HepG2 (cell line): Measurements from ENCODE around the gene NREP. TPM values are rescaled to one million over a fixed set of nuclear protein-coding genes. Genes with fewer than 3 reads are reported as not detected.

Source experiments
- ATAC-seq: fragments of 200-7000 bp; cut with Tn5 transposase; 3 replicates; pipeline ENCODE4 v1.9.1; 2020; ENCODE audit warnings: mild to moderate bottlenecking, moderate library complexity
- BruUV-seq: library from RNA; stranded (reverse); fragments of 400-500 nt; replicated peaks from 2 replicates; lab custom pipeline; 2021; lab: Mats Ljungman, UMichigan
- CTCF ChIA-PET: fragments of 300-600 bp; formaldehyde crosslinking; extraction: SDS; loops from one replicate; lab custom pipeline; 2021; ENCODE audit warnings: low total read pairs, inconsistent platforms, low intra/inter-chr PET ratio; lab: Yijun Ruan, JAX
- POLR2A ChIA-PET: fragments of 350-600 bp; sonication (Branson Sonifier 250); formaldehyde crosslinking; loops from one replicate; lab custom pipeline; 2020; ENCODE audit warnings: antibody characterized with exemption, inconsistent platforms; lab: Yijun Ruan, JAX
- DNase-seq: peaks from one replicate; pipeline ENCODE4 v3.0.0-alpha.2; 2015; ENCODE audit warnings: low spot score
- FAIRE-seq: peaks from 3 replicates; lab custom pipeline; 2011; peaks lifted over from hg19 to GRCh38; lab: Jason Lieb, UNC
- H2AFZ ChIP-seq: one replicate; pipeline ENCODE4 v1.6.1; 2011; ENCODE audit warnings: low read length, inconsistent platforms
- H3K27ac ChIP-seq: fragments of 300-600 bp; 3 replicates; pipeline ENCODE4 v1.8.0; 2011; ENCODE audit warnings: mixed run types, mild to moderate bottlenecking, mixed read lengths, low read length, inconsistent platforms; ENCODE audit not compliant: insufficient read depth; ENCODE audit errors: extremely low read length
- H3K27me3 ChIP-seq, 2 experiments: fragments of 200-600 bp in 1 of 2; 2 replicates in 1 of 2; 3 replicates in 1 of 2; pipeline versions ENCODE4 v1.6.0 to v1.8.0; 2011; ENCODE audit warnings: low read length in 2 of 2, mild to moderate bottlenecking in 2 of 2, moderate library complexity in 2 of 2, inconsistent platforms in 1 of 2; ENCODE audit not compliant: insufficient read depth in 2 of 2, control insufficient read depth in 1 of 2
- H3K36me3 ChIP-seq, 2 experiments: fragments of 200-600 bp in 1 of 2; replicated peaks in 1 of 2; 2 replicates in 1 of 2; 3 replicates in 1 of 2; pipeline versions ENCODE4 v1.5.1 to v1.8.0; 2011; ENCODE audit warnings: low read length in 2 of 2, inconsistent platforms in 1 of 2; ENCODE audit not compliant: insufficient read depth in 2 of 2, control insufficient read depth in 1 of 2
- H3K4me1 ChIP-seq: 2 replicates; pipeline ENCODE4 v1.5.1; 2012; ENCODE audit warnings: low read length, inconsistent platforms; ENCODE audit not compliant: insufficient read depth
- H3K4me2 ChIP-seq: 2 replicates; pipeline ENCODE4 v1.6.0; 2011; ENCODE audit warnings: low read depth, low read length, inconsistent platforms
- H3K4me3 ChIP-seq, 3 experiments: fragments of 200-600 bp in 1 of 3; sonication (generic), shearing (Covaris generic) in 1 of 3; replicated peaks in 1 of 3; 2 replicates each; pipeline ENCODE4 v1.5.1; 2011 to 2016; ENCODE audit warnings: low read length in 3 of 3, inconsistent platforms in 2 of 3, low read depth in 2 of 3, mild to moderate bottlenecking in 2 of 3, control low read depth in 1 of 3, mixed read lengths in 1 of 3; ENCODE audit not compliant: insufficient read depth in 1 of 3
- H3K79me2 ChIP-seq: one replicate; pipeline ENCODE4 v1.6.1; 2011; ENCODE audit warnings: low read length, inconsistent platforms; ENCODE audit not compliant: insufficient read depth
- H3K9ac ChIP-seq: 2 replicates; pipeline ENCODE4 v1.6.0; 2011; ENCODE audit warnings: mild to moderate bottlenecking, low read depth, low read length, inconsistent platforms; ENCODE audit not compliant: insufficient read depth
- H3K9me3 ChIP-seq: 2 replicates; pipeline ENCODE4 v1.5.1; 2012; ENCODE audit warnings: mild to moderate bottlenecking, low read length
- H4K20me1 ChIP-seq: 2 replicates; pipeline ENCODE4 v1.6.0; 2011; ENCODE audit warnings: inconsistent platforms, mild to moderate bottlenecking, low read length, moderate library complexity; ENCODE audit not compliant: insufficient read depth
- CBX1 ChIP-seq: IDR thresholded peaks from one replicate; pipeline ENCODE4 v1.6.1; 2016; ENCODE audit warnings: antibody characterized with exemption, low read depth
- HNF4A ChIP-seq: sonication (generic); formaldehyde crosslinking; IDR thresholded peaks from 2 replicates; pipeline ENCODE4 v1.4.0; 2020; ENCODE audit warnings: missing genetic modification reagents
- MXI1 ChIP-seq: IDR thresholded peaks from 3 replicates; pipeline ENCODE4 v1.6.1; 2012; ENCODE audit warnings: low read depth, low read length, inconsistent platforms, borderline replicate concordance
- NAIF1 ChIP-seq: sonication (generic); formaldehyde crosslinking; IDR thresholded peaks from 2 replicates; pipeline ENCODE4 v1.5.0; 2020; ENCODE audit warnings: mild to moderate bottlenecking, missing genetic modification reagents, borderline replicate concordance
- ZNF121 ChIP-seq: sonication (generic); formaldehyde crosslinking; IDR thresholded peaks from 2 replicates; pipeline ENCODE4 v1.5.0; 2020; ENCODE audit warnings: mild to moderate bottlenecking, missing genetic modification reagents
- ZNF143 ChIP-seq: sonication (generic); formaldehyde crosslinking; IDR thresholded peaks from 2 replicates; pipeline ENCODE4 v1.4.0; 2020; ENCODE audit warnings: missing genetic modification reagents
- ZNF329 ChIP-seq: sonication (generic); formaldehyde crosslinking; IDR thresholded peaks from 2 replicates; pipeline ENCODE4 v1.9.0; 2021; ENCODE audit warnings: low read depth, mild to moderate bottlenecking, missing genetic modification reagents
- ZNF383 ChIP-seq: sonication (generic); formaldehyde crosslinking; IDR thresholded peaks from 2 replicates; pipeline ENCODE4 v1.4.0; 2020; ENCODE audit warnings: missing genetic modification reagents, mild to moderate bottlenecking, borderline replicate concordance
- WGBS: methylation state at CpG from one replicate; pipeline ENCODE4 v1.1.6; 2017; ENCODE audit warnings: low lambda C conversion rate; 5-methylcytosine and 5-hydroxymethylcytosine counted together
- in situ Hi-C: cut with HindIII; loops from 2 replicates; pipeline ENCODE4 v1.10.0; 2017; ENCODE audit warnings: low pct_unique_long_range_greater_than_20kb; ENCODE audit not compliant: extremely low pct_ligation_motif_present
- intact Hi-C: fragments of 100-400 bp; cut with micrococcal nuclease; formaldehyde crosslinking; loops from one replicate; pipeline ENCODE4 v1.10.0; 2022; ENCODE audit not compliant: unreplicated experiment
- polyA plus RNA-seq, 8 experiments: library from polyadenylated mRNA; depleted of rRNA in 3 of 8; stranded (reverse) in 7 of 8; unstranded in 1 of 8; fragments of >200 nt; fragmentation: Illumina TruSeq in 4 of 8; extraction: Trizol in 4 of 8; gene quantifications; 2 replicates each; pipeline versions ENCODE4 v1.2.1 to v1.2.3, GENCODE V29; 2011 to 2016; ENCODE audit warnings: low read depth in 4 of 8, missing spikeins in 1 of 8, mixed read lengths in 1 of 8; ENCODE audit not compliant: insufficient read depth in 1 of 8
- total RNA-seq, 5 experiments: library from RNA; depleted of rRNA; stranded (reverse); fragments of >200 nt; fragmentation: Illumina TruSeq; extraction: Trizol; gene quantifications; 2 replicates each; pipeline ENCODE4 v1.2.3, GENCODE V29; 2016; ENCODE audit warnings: low read depth in 1 of 5
- TF ChIP-seq, protein P1 (sequence below): sonication (generic); formaldehyde crosslinking; IDR thresholded peaks from 2 replicates; pipeline ENCODE4 v1.8.0; 2022; ENCODE audit warnings: missing genetic modification reagents, mild to moderate bottlenecking, moderate library complexity, borderline replicate concordance

NREP gene
- total and polyA plus RNA-seq, 2 of the 13 experiments (the other 11 are each of a cell fraction or from before 2014, with no cell fraction given), result 40.5 to 102 TPM

DNA sequence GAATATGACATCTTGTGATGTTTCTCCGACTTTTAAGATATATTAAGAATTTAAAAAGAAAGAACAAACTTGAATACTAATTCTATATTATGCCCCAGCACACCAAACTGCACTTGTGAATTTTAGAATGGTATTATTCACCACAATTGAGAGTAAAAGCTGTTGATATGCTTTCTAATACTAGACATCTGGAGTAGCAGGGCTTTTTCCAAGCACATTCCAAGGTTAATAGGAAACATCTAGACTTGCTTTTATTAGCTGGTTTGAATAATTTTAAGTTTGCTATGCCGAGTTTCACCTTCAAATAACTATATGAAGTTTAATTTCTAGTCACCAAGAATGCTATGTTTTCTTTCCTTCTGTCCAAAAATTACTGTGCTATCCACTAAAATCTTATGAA lies 13.5 kb downstream of the NREP start:
- BruUV-seq, result no TSS peak
- CTCF ChIA-PET, result no interaction called here
- 83% methylated on average over 2 of the region's 2 CpGs for WGBS
- Histone ChIP-seq H3K9me3 (no peaks in the 10 kb centered on the region), H3K4me3 (peak overlapping the region in 2 of 3 experiments; percentile 40 to 51; a peak in 2 of 6 replicates), H3K27me3 (no peaks in the 10 kb centered on the region), H3K4me1 (peaks cover 63% of the 10 kb centered on the region), H4K20me1 (no peaks in the 10 kb centered on the region), H3K27ac (peak overlapping the region; percentile 93), H3K79me2 (peaks cover 10% of the 10 kb centered on the region), H3K36me3 (no peaks in the 10 kb centered on the region), H2AFZ (no peak overlapping the region), H3K9ac (0 out of 2 replicates have a peak overlapping the region, but pooled peaks have one; percentile 19), H3K4me2 (peak overlapping the region; percentile 92)
- no peak for FAIRE-seq
- POLR2A ChIA-PET, result interaction anchor here (5.5 kb wide), 1 partner anchor 13 kb away, joined by 85 read pairs; the partner anchor contains the start of gene NREP
- no peak for ATAC-seq
- TF ChIP-seq ZNF121 (CRISPR knock-in tag), result no peak
- DNase-seq, result no peak
- intact Hi-C loops (loop anchor here (5.0 kb wide), 2 partner anchors 41 to 231 kb away; partner anchors contain the start of gene STARD4), in situ Hi-C loops (no loop called here)

DNA sequence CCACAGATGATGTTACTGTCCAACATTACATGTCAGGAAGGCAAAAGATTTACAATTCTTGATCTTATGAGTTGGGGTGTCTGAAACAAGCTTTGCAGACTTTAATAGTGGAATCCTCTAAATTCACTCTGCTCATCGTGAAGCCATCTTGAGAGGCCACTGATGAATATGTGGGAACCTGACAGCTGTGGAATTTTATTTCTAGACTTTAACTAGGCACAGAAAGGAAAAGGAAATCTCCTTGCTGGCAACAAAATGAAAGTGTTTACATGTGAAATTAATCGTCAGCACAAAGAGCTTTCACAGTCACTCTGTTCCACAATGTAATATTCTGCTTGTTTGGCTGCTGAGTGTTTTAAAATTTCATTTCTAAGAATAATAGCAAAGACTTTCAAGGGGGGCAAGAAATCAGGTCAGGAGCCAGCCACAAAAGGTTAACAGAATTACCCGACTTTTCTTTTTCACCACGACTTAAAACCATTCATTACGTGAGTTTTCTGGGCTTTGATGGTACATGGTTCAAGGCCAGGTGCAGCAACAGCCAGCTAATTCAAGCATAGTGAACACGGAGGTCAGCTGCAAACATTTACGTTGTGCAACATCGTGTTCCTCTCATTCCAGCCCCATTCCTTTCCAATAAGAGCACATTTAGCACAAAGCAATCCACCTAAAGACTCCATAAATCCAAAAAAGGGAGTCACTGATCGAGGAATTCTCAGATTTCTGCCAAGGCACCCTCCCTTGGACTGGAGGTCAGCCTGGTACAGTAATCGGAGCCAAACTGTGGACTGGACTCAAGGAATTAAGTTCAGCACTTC lies 14.6 kb downstream of the NREP start:
- ATAC-seq (peak; percentile 95), FAIRE-seq (peak; percentile 89), DNase-seq (peak; percentile 96)
- peak overlapping the region; percentile 66 for H3K9ac ChIP-seq
- peaks cover 75% of the 10 kb centered on the region for H3K4me1 ChIP-seq
- H3K27ac ChIP-seq, result peak overlapping the region; percentile 93
- CTCF ChIA-PET, result no interaction called here
- H3K36me3 ChIP-seq, result no peaks in the 10 kb centered on the region
- WGBS, result 7% methylated on average over 10 of the region's 10 CpGs
- H3K9me3 ChIP-seq, result no peaks in the 10 kb centered on the region
- peak overlapping the region; percentile 41 to 51 (median 47); a peak in 5 of 6 replicates for H3K4me3 ChIP-seq
- intact Hi-C loops (loop anchor here (1.0 to 5.0 kb wide), 4 partner anchors 11 to 230 kb away; partner anchors contain the start of genes NREP and STARD4), in situ Hi-C loops (no loop called here)
- TSS peak; percentile 57 for BruUV-seq
- no peaks in the 10 kb centered on the region for H4K20me1 ChIP-seq
- H2AFZ ChIP-seq, result no peak overlapping the region
- POLR2A ChIA-PET, result interaction anchor here (0.9 to 5.5 kb wide), 4 partner anchors 8 to 26 kb away, joined by 3 to 85 read pairs (median 6); partner anchors contain the start of gene NREP
- no peaks in the 10 kb centered on the region for H3K27me3 ChIP-seq
- H3K4me2 ChIP-seq, result peak overlapping the region; percentile 92
- H3K79me2 ChIP-seq, result peaks cover 10% of the 10 kb centered on the region
- peak; percentile 64 for TF ChIP-seq CBX1
- peak; percentile 98 for TF ChIP-seq HNF4A (CRISPR knock-in tag)
- peak; percentile 22; the same call in 1 of the 2 replicates for TF ChIP-seq ZNF143 (CRISPR knock-in tag)
- peak; percentile 40; the same call in 1 of the 3 replicates for TF ChIP-seq MXI1
- TF ChIP-seq, protein P1, sequence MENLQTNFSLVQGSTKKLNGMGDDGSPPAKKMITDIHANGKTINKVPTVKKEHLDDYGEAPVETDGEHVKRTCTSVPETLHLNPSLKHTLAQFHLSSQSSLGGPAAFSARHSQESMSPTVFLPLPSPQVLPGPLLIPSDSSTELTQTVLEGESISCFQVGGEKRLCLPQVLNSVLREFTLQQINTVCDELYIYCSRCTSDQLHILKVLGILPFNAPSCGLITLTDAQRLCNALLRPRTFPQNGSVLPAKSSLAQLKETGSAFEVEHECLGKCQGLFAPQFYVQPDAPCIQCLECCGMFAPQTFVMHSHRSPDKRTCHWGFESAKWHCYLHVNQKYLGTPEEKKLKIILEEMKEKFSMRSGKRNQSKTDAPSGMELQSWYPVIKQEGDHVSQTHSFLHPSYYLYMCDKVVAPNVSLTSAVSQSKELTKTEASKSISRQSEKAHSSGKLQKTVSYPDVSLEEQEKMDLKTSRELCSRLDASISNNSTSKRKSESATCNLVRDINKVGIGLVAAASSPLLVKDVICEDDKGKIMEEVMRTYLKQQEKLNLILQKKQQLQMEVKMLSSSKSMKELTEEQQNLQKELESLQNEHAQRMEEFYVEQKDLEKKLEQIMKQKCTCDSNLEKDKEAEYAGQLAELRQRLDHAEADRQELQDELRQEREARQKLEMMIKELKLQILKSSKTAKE (CRISPR knock-in tag), result peak; percentile 84; the same call in 1 of the 2 replicates
- no peak for TF ChIP-seq NAIF1 (CRISPR knock-in tag)
- no peak for TF ChIP-seq ZNF329 (CRISPR knock-in tag)
- no peak for TF ChIP-seq ZNF383 (CRISPR knock-in tag)
